Measurements from ENCODE around the gene NRAP.

The NRAP gene

GRCh38 chr10:113631684-113632367, 32.0 kb downstream of the NRAP start:
- no peak for DNase-seq (ENCODE audit: low read depth)

- no peak for DNase-seq (ENCODE audit: low read depth)
These were observed 32.8 kb downstream of the NRAP start for GRCh38 chr10:113630929-113631533.

GRCh38 chr10:113628607-113629153, 35.2 kb downstream of the NRAP start:
- DNase-seq (ENCODE audit: low read depth) = no peak

GRCh38 chr10:113627836-113628235, 36.0 kb downstream of the NRAP start:
- no peak for DNase-seq (ENCODE audit: low read depth)

- no peak for DNase-seq (ENCODE audit: low read depth)
These were observed 37.0 kb downstream of the NRAP start for GRCh38 chr10:113626809-113627355.

GRCh38 chr10:113625461-113626186, 38.2 kb downstream of the NRAP start:
- no peak for DNase-seq (ENCODE audit: low read depth)

GRCh38 chr10:113622831-113623230, 41.0 kb downstream of the NRAP start:
- DNase-seq (ENCODE audit: low read depth) = no peak

- no peak for DNase-seq (ENCODE audit: low read depth)
These were observed 42.0 kb downstream of the NRAP start for GRCh38 chr10:113621799-113622198.

GRCh38 chr10:113620936-113621335, 42.9 kb downstream of the NRAP start:
- DNase-seq (ENCODE audit: low read depth) = no peak

GRCh38 chr10:113620511-113620910, 43.3 kb downstream of the NRAP start:
- DNase-seq (ENCODE audit: low read depth) = no peak

GRCh38 chr10:113619401-113619800, 44.4 kb downstream of the NRAP start:
- DNase-seq (ENCODE audit: low read depth) = no peak

GRCh38 chr10:113618338-113618737, 45.5 kb downstream of the NRAP start:
- DNase-seq (ENCODE audit: low read depth) = no peak

GRCh38 chr10:113617086-113617485, 46.8 kb downstream of the NRAP start:
- no peak for DNase-seq (ENCODE audit: low read depth)

GRCh38 chr10:113616244-113617074, 47.4 kb downstream of the NRAP start:
- DNase-seq (ENCODE audit: low read depth) = peak; percentile 33

GRCh38 chr10:113613977-113614690, 49.7 kb downstream of the NRAP start:
- no peak for DNase-seq (ENCODE audit: low read depth)

GRCh38 chr10:113613427-113613826, 50.4 kb downstream of the NRAP start:
- DNase-seq (ENCODE audit: low read depth) = no peak

- no peak for DNase-seq (ENCODE audit: low read depth)
These were observed 51.7 kb downstream of the NRAP start for GRCh38 chr10:113612154-113612553.

GRCh38 chr10:113610631-113611601, 52.9 kb downstream of the NRAP start:
- DNase-seq (ENCODE audit: low read depth) = no peak

GRCh38 chr10:113609704-113610108, 54.1 kb downstream of the NRAP start:
- DNase-seq (ENCODE audit: low read depth) = peak; percentile 15

Data from ELR (cell line).